Activated gamma-delta T cell treated with anti-CD3 and anti-CD28 coated beads, Interleukin-2, amount 50 U/mL, for 16 hours (primary cell): ENCODE data around the gene SORT1.
A peak's percentile ranks its signal among the peaks of the same experiment; 100 is the strongest.

Source experiments
- DNase-seq: peaks from one replicate; pipeline ENCODE4 v3.0.0-alpha.2; 2020; ENCODE audit warnings: low read depth

The SORT1 gene

DNA sequence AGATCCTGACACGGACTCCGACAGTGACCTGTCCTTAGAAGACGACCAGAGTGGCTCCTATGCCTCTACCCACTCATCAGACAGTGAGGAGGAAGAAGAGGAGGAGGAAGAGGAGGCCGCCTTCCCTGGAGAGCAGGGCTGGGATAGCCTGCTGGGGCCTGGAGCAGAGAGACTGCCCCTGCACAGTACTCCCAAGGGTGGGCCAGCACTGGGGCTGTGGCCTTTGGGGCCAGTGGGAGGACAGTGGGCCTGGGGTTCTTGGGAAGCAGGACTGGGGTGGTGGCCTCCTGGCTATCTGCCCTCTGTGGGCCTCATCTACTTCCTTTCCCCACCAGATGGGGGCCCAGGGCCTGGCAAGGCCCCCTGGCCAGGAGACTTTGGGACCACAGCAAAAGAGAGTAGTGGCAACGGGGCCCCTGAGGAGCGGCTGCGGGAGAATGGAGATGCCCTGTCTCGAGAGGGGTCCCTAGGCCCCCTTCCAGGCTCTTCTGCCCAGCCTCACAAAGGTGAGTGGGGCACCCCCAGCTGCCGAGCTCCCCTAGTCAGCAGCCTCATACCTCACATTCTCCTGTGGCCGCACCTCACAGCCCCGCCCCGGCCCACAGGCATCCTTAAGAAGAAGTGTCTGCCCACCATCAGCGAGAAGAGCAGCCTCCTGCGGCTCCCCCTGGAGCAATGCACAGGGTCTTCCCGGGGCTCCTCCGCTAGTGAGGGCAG is 124.7 kb downstream of the SORT1 start:
- no peak for DNase-seq

DNA sequence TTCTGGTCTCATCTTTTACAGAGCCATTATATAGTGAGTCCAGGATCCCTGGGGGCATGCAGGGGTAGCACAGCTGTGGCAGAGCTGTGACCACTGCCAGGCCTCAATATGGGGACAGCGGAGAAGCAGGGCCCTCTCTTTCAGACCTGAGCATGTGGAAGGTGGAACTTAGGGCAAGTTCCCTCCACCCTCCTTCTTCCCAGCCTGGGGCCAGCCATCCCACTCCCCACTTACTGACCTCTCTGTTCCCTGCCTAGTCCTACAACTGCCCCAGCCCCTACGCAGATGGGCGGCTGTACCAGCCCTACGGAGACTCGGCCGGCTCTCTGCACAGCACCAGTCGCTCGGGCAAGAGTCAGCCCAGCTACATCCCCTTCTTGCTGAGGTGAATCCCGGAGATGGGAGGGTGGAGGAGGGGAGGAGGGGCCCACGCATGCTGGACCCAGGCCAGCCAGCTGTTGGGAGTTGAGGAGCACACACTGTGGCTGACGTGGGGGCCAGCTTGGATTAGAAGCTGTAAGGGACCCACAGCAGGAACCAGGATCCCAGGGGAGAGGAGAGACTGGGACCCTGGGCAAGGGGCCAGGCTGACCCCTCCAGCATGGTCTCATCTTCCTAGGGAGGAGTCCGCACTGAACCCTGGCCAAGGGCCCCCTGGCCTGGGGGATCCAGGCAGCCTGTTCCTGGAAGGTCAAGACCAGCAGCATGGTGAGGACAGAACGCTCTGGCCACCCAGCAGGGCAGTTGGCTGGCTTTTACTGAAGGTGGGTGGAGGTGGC is 125.5 kb downstream of the SORT1 start:
- no peak for DNase-seq

GRCh38 chr1:109271458-109271857 is 126.3 kb downstream of the SORT1 start:
- no peak for DNase-seq

DNA sequence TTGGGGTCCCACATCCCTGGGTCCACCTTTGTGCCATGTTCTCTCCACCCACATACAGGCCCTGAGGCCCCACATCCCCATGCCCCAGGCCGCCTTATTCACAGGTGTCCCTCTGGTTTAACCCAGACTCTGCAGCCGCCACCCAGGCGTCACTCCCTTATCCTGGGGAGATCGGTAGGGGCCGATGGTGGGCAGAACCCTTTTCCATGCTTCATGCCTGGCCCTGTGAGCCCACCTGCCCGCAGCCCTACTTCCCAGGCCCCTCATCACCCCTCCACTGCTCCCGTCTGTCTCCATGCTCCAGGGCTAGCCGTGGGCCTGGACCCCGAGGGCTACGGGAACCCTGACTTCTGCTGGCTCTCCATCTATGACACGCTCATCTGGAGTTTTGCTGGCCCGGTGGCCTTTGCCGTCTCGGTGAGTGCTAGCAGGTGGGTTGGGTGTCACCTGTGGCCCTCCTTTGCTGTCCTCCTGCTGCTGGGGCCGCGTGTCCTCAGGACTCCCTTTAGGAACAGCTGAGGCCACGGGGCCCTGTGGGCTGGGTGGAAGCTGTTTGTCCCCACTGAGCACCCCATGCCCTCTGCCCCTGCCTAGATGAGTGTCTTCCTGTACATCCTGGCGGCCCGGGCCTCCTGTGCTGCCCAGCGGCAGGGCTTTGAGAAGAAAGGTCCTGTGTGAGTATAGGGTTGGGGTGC is 126.9 kb downstream of the SORT1 start:
- no peak for DNase-seq

- DNase-seq: no peak
These were observed 127.6 kb downstream of the SORT1 start for GRCh38 chr1:109269981-109270622.

DNA sequence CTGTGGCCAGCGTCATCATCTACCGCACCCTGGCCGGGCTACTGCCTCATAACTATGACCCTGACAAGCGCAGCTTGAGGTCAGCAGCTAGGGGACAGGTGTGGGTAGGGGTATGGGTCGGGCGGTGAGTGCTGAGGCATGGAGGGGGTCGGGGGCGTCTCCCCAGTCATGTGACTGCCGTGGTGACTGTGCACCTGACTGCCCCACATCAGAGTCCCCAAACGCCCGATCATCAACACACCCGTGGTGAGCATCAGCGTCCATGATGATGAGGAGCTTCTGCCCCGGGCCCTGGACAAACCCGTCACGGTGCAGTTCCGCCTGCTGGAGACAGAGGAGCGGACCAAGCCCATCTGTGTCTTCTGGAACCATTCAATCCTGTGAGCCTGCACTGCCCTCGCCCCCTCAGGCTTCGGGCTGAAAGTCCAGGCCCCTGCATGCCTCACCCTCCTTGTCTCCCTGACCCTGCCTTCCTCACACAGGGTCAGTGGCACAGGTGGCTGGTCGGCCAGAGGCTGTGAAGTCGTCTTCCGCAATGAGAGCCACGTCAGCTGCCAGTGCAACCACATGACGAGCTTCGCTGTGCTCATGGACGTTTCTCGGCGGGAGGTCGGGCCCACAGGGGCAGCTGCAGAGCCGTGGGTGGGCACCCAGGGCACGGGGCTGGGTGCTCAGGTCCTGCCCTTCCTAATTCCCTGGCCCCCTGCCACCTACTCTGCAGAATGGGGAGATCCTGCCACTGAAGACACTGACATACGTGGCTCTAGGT is 128.3 kb downstream of the SORT1 start:
- DNase-seq: no peak

GRCh38 chr1:109268431-109269211 is 129.1 kb downstream of the SORT1 start:
- no peak for DNase-seq

GRCh38 chr1:109267743-109268300 is 129.9 kb downstream of the SORT1 start:
- no peak for DNase-seq

GRCh38 chr1:109266965-109267364 is 130.8 kb downstream of the SORT1 start:
- DNase-seq: no peak

DNA sequence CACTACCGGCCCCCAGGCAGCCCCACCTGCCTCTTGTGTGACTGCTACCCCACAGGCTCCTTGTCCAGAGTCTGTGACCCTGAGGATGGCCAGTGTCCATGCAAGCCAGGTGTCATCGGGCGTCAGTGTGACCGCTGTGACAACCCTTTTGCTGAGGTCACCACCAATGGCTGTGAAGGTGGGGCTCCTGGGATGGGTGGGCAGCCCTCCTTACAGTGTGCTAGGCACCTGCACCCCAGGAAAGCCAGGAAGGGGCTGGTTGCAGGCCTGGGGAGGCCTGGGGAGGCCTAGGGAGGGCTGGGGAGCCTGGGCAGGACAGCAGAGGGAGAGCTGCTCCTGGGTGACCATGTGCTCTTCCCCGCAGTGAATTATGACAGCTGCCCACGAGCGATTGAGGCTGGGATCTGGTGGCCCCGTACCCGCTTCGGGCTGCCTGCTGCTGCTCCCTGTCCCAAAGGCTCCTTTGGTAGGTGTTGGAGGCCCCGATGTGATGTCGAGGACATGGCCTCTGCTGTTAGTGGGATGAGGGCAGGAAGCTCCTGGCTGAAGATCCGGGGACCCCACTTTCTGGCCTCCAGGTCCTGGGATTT is 131.9 kb downstream of the SORT1 start:
- DNase-seq: no peak

DNA sequence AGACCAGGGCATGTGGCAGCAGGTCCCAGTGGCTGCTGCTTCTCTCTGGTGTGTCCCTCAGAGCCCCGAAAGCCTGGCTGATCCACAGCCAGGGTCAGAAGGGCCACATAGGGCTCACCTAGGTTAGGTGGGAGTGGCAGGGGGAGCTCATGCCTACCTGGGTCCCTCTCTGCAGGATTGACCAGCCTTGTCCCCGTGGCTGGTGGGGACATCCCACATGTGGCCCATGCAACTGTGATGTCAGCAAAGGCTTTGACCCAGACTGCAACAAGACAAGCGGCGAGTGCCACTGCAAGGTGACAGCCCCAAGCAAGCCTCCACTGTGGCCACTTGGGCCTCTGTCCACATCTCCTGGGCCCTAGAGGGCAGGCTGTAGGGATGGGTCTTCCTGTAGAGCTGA is 132.7 kb downstream of the SORT1 start:
- no peak for DNase-seq

DNA sequence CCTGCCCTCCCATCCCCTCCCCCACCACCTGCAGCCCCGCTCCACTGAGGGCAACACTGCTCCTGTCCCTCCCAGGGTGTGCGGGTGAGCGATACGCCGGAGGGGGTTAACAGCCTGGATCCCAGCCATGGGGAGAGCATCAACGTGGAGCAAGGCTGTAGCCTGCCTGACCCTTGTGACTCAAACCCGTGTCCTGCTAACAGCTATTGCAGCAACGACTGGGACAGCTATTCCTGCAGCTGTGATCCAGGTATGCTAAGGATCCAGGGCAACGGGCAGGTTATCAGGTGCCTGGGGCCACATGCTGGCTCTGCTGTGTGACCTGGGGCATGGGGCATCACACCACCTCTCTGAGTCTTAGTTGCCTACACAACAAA is 133.4 kb downstream of the SORT1 start:
- no peak for DNase-seq

- DNase-seq: peak; percentile 54
These were observed 133.9 kb downstream of the SORT1 start for GRCh38 chr1:109263597-109264378.

- DNase-seq: no peak
These were observed 134.5 kb downstream of the SORT1 start for GRCh38 chr1:109263234-109263596.

GRCh38 chr1:109262231-109263055 is 135.3 kb downstream of the SORT1 start:
- DNase-seq: no peak

GRCh38 chr1:109261578-109261977 is 136.1 kb downstream of the SORT1 start:
- DNase-seq: no peak

GRCh38 chr1:109261006-109261405 is 136.7 kb downstream of the SORT1 start:
- no peak for DNase-seq

- DNase-seq: no peak
These were observed 137.8 kb downstream of the SORT1 start for GRCh38 chr1:109259674-109260557.
